Nephron (organoid): ENCODE results near the gene BBLN.
"Not testable (repeated sequence)": the region's sequence is repeated elsewhere in the genome, so short reads cannot be mapped to it uniquely, and the experiment has no call there.

ENCODE experiments used
- H3K27ac Mint-ChIP-seq, 3 experiments: 2 replicates each; pipeline ENCODE4 v1.8.0; 2020; ENCODE audit warnings: mixed read lengths in 3 of 3, mild to moderate bottlenecking in 2 of 3, moderate library complexity in 1 of 3
- H3K27me3 Mint-ChIP-seq: 2 replicates; pipeline ENCODE4 v1.8.0; 2021; ENCODE audit warnings: low read depth, mild to moderate bottlenecking, moderate library complexity, mixed read lengths
- H3K36me3 Mint-ChIP-seq: 2 replicates; pipeline ENCODE4 v1.8.0; 2020; ENCODE audit warnings: low read depth, mixed read lengths
- H3K4me1 Mint-ChIP-seq: 2 replicates; pipeline ENCODE4 v1.8.0; 2020; ENCODE audit warnings: mixed read lengths
- H3K4me3 Mint-ChIP-seq, 3 experiments: 2 replicates each; pipeline ENCODE4 v1.8.0; 2020; ENCODE audit warnings: mild to moderate bottlenecking in 3 of 3, mixed read lengths in 3 of 3, moderate library complexity in 2 of 3
- H3K9me3 Mint-ChIP-seq: 2 replicates; pipeline ENCODE4 v1.8.0; 2020; ENCODE audit warnings: mixed read lengths
- CTCF ChIP-seq, 3 experiments: fragments of 200-600 bp; sonication (generic); IDR thresholded peaks; one replicate each; pipeline ENCODE4 v1.5.0; 2021; ENCODE audit warnings: antibody characterized with exemption in 3 of 3; ENCODE audit not compliant: unreplicated experiment in 3 of 3

BBLN gene, protein sequence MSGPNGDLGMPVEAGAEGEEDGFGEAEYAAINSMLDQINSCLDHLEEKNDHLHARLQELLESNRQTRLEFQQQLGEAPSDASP

GRCh38 chr9:128159784-128160602 is at the start of gene BBLN:
Gene BBLN (plus strand): TSS chr9:128160265. CDS start chr9:128160408, 143 bp downstream.
- Mint-ChIP-seq H3K27ac (peak within 1 kb of the TSS; percentile 48 to 66 (median 66)), H3K4me1 (peaks cover 4% of the 10 kb centered on the region), H3K27me3 (no peaks in the 10 kb centered on the region), H3K4me3 (peak within 1 kb of the TSS; percentile 78 to 87 (median 84)), H3K36me3 (peaks cover 18% of the 10 kb centered on the region), H3K9me3 (no peaks in the 10 kb centered on the region)
- TF ChIP-seq CTCF (IDR thresholded peaks at IDR 0.05; ENCODE audit: unreplicated experiment in 3 of 3): no peak

- not testable (repeated sequence) for H3K27ac Mint-ChIP-seq, H3K4me3 Mint-ChIP-seq, H3K9me3 Mint-ChIP-seq, H3K27me3 Mint-ChIP-seq
- peaks cover 33% of the 10 kb centered on the region for H3K36me3 Mint-ChIP-seq
- H3K4me1 Mint-ChIP-seq: peaks cover 24% of the 10 kb centered on the region
Measured at GRCh38 chr9:128111726-128112125, 48.3 kb upstream of the BBLN start.

GRCh38 chr9:128113526-128114325 is 46.3 kb upstream of the BBLN start:
- TF ChIP-seq CTCF (IDR thresholded peaks at IDR 0.05; ENCODE audit: unreplicated experiment in 3 of 3): no peak
- Mint-ChIP-seq H3K27ac (no peak overlapping the region), H3K9me3 (no peaks in the 10 kb centered on the region), H3K36me3 (peaks cover 26% of the 10 kb centered on the region), H3K27me3 (peaks cover 4% of the 10 kb centered on the region), H3K4me3 (no peak overlapping the region), H3K4me1 (peaks cover 21% of the 10 kb centered on the region)

GRCh38 chr9:128114326-128115186 is 45.5 kb upstream of the BBLN start:
- TF ChIP-seq CTCF (IDR thresholded peaks at IDR 0.05; ENCODE audit: unreplicated experiment in 3 of 3): no peak
- Mint-ChIP-seq H3K4me1 (peaks cover 15% of the 10 kb centered on the region), H3K9me3 (no peaks in the 10 kb centered on the region), H3K27ac (peak overlapping the region in 1 of 3 experiments; percentile 95), H3K4me3 (no peak overlapping the region), H3K36me3 (peaks cover 24% of the 10 kb centered on the region), H3K27me3 (peaks cover 4% of the 10 kb centered on the region)

DNA sequence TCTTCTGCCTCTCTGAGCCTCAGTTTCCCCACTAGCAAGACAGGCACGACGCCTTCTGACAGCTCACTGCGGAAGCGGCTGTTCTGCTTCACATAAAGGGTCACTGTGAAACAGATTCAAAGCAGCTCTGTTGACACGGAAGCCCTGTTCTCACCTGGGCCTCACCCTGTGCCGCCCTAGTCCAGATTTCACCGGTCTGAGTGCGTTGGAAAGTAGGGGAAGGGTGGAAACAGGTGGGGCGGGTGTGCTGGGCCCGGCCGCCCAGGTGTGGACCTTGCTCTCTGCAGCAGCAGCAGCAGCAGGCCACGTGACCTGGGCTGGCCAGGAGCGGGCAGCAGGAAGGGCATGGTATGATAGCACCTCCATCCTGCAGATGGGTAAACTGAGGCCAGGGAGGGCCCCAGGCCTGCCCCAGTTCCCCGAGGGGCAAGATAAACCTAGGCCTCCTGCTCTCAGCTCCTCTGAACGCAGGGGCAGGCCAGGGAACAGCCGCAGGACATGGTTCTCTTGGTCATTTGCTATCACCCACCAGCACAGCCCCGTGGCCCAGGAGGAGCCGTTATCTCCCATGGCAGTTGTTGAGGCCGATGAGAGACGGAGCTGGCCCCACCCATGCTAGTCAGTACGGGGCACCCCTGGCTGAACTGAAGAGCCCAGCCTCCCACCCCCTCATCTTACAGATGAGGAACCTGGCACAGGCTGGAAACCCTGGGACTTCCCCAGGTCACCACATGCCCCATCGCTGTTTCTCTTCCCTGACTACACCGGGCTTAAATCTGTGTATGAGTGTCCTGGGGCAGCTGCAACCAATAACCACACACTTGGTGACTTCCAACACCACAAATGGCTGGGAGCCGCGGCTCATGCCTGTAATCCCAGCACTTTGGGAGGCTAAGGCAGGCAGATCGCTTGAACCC is 44.6 kb upstream of the BBLN start:
- peaks cover 11% of the 10 kb centered on the region for H3K4me1 Mint-ChIP-seq
- H3K27me3 Mint-ChIP-seq: peaks cover 4% of the 10 kb centered on the region
- no peak for TF ChIP-seq CTCF (IDR thresholded peaks at IDR 0.05; ENCODE audit: unreplicated experiment in 3 of 3)
- H3K27ac Mint-ChIP-seq: peak overlapping the region in 1 of 3 experiments; percentile 95
- peaks cover 21% of the 10 kb centered on the region for H3K36me3 Mint-ChIP-seq
- H3K4me3 Mint-ChIP-seq: no peak overlapping the region
- H3K9me3 Mint-ChIP-seq: no peaks in the 10 kb centered on the region
